GM18505 (cell line): ENCODE results near the gene TAF5L.

Source experiments
- ATAC-seq: cut with Tn5 transposase; IDR thresholded peaks from one replicate; pipeline ENCODE4 v1.9.1; 2021; ENCODE audit not compliant: unreplicated experiment
- POLR2A ChIP-seq: IDR thresholded peaks from 4 replicates; pipeline ENCODE4 v1.6.1; 2011; ENCODE audit warnings: borderline replicate concordance; ENCODE audit not compliant: insufficient read depth, insufficient read length; ENCODE audit errors: extremely low read depth

The TAF5L gene

DNA sequence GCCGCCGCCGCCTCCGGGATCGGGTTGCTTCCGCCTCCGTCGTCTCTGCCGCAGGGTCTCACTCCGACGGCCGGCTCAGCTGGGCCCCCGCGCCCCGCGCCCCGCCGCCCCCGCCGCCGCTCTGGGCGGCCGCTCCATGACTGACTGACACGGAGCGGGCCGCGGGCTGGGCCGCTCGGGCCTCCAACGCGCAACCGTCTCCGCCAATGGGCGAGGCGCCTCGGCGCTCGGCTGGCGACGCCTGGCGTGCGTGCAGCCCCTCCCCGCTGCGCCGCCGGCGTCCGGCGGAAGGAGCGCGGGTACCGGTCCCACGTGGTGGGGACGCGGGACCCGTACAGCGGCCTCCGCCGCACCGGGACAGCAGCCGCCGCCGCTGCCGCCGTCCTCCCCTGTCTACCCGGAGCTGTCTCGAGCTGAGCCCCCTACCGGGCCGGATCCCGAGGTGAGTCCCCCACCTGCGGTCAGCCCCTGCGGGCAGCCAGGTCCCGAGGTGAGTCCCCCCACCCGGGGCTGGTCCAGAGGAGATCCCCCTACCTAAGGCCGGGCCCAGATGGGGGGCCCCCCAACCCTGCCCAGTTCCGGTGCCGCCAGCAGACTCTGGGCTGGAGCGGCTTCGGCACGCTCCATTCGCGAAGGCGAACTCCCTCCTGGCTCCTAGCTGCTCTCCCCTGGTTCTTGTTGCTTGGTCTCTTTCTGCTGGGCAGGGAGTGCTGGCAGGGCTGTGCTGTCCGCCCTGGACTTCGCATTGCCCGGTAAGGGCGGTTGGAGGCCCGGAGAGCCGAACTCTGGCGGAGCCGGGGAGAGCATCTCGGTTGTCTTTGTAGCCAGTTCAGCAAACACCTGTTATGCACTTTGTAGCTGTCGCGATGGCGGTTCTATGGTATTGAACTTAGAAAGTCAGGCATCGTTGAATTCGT is at the start of gene TAF5L, which contains the start of gene URB2:
TAF5L (minus strand) TSS at position 208 of the 917 bp plus-strand sequence. CDS start 11,640 bp downstream, outside the sequence.
URB2 (plus strand) TSS at position 333 of the 917 bp plus-strand sequence. CDS start 1,387 bp downstream, outside the sequence.
- TF ChIP-seq POLR2A: peak; percentile 83
- peak; percentile 91 for ATAC-seq

DNA sequence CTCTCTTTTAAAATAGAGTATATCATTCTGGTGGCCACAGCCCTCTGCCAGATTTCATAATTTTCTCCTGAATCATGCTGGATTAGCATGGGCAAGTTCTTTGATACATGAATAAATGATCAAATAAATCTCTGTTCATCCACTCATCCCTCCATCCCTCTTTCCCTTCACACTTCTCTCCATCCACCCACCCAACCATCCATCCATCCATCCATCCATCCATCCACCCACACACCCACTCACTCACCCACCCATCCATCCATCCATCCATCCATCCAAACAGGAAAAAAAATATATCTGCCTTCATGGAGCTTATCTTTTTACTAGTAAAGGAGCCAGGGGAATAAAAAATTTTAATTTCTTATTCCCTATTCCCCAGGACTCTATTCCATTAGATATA is 49.5 kb upstream of the TAF5L start:
- ATAC-seq: no peak
- TF ChIP-seq POLR2A: no peak

DNA sequence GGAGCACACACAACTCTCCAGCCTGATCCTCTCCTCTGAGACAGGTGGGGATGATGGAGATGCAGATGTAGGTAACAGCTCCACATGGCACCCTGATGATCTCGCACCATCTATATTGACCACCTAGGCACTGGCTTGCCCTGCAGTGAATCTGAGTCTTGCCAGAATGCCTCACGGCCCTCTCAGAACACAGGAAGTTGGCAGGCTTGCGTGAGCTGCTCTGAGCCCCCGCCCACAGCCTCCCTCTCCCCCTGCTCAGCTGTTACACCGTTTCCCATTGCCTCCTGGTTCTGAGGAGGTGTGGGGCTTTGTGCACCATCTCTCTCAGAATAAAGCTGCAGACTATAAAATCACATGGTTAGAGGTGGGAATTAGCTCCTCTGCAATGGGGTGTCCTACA is 48.1 kb upstream of the TAF5L start:
- no peak for TF ChIP-seq POLR2A
- ATAC-seq: no peak

DNA sequence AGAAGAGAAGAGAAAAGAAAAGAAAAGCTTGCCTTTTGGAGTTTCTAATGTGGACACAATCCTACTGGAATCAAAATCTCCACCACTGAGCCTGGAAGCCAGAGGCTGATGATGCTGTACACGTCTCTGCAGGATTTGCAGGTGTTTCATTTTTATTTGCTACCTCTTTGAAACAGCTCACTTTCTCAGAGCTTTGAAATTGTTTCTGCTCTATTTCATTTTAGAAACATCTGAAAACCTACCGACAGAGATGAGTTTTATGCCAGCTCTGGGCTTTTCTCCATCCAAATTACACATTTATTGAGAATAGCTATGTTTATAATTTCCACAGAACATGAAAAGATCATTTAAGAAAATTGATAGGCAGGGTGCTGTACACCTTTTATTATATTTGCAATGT is 46.3 kb upstream of the TAF5L start:
- ATAC-seq: no peak
- TF ChIP-seq POLR2A: no peak

DNA sequence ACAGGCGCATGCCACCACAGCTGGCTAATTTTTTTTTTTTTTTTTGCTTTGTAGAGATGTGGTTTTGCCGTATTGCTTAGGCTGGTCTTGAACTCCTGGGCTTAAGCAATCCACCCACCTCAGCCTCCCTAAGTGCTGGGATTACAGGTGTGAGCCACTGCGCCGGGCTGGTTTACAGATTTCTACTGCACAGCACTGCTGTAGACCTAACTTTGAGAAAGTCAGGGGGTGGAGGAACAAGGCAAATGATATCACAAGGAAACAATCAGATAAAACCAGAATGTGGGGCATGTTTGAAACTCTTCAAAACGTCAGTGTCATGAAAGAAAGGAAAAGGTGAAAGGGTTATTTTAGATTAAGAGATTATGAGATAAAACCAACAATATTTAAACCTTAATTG is 45.4 kb upstream of the TAF5L start:
- TF ChIP-seq POLR2A: no peak
- ATAC-seq: no peak

DNA sequence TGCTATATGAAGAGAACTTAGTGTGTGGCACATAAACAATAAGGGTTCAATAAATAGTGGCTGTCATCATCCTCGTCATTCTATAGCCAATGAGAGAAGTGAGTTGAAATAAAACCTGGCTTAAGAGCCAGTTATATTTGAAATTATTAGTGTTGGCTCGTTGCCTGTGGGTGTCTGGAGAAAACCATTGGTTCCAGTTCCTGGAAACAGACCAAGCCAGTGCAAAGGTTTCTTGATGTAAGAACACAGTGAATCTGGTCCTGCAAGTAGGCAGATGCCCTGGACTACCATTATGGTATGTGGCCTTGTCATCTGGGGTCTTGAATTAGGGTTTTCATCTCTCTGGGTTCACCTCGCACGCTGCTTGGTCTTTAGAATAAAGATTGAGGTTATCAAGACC is 43.4 kb upstream of the TAF5L start:
- TF ChIP-seq POLR2A: no peak
- ATAC-seq: no peak

DNA sequence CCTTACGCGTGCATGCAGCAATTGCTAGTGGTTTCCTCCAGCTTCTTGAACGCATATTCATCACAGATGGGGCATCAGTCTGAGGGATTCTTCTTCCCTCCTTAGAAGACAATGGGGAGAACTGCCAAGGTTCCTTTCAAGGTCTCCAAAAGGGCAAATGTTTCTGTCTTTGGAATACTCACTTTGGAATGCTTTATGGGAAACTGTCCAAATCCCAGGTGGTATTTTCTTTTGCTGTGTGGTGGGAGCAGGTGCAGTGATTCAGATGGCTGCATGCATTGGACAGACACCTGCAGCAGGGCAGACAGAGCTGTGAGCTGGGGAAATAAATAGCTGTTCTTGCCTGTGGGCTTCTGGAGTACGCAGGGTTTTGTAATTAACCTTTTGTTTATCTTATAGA is 40.7 kb upstream of the TAF5L start:
- ATAC-seq: no peak
- TF ChIP-seq POLR2A: no peak

DNA sequence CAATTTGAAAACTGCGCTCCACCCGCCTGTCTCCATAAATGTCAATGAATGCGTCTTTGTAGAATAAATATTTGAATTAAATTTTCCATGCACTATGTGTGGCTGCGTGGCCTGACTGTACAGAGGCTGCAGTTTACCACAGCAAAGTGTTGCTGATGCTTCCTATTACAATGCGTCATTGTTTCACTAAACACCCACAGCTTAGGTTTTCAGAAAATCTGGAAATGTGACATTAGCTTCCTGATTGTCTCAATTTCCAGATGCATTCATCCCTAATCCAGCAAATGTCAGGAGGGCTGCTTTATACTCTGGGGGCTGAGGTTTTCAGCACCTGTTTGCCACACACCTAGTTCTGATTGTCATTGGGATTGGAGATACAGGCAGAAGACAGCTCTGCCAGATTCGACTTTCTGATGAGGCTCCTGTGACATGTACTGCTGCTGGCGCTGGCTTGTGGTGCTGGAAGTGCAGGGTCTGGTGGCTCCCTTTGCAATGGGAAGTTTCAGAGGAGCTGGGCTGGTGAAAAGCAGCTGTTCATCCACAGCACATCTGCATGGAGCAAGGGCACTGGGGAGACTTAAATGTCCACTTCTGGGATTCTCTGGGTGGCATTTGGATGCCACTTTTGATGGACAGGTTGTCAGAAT is 40.1 kb upstream of the TAF5L start:
- TF ChIP-seq POLR2A: no peak
- no peak for ATAC-seq

DNA sequence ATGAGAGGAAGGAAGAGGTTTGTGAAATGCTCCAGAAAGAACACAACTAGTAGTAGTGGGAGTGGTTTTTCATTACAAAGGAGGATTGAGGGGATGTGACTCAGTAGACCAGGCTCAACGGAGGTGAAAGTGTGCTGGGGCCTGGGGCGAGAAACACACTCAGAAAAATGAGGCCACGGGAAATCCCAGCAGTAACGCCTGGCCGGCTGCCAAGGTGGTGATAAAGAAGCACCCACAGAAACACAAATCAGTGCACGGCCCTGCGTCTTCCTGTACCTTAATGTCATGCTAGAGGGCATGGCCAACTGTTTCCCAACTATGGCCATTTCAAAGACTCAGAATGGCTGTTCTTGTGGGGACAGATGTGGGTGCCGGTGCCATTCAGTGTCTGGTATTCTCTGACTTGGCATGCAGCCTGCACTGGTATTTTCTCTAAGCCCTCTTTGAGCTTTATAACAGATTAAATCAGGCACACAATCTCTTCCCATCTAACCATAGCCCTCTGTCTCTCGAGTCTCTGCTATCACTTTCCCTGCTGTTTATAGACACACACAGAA is 38.3 kb upstream of the TAF5L start:
- ATAC-seq: no peak

DNA sequence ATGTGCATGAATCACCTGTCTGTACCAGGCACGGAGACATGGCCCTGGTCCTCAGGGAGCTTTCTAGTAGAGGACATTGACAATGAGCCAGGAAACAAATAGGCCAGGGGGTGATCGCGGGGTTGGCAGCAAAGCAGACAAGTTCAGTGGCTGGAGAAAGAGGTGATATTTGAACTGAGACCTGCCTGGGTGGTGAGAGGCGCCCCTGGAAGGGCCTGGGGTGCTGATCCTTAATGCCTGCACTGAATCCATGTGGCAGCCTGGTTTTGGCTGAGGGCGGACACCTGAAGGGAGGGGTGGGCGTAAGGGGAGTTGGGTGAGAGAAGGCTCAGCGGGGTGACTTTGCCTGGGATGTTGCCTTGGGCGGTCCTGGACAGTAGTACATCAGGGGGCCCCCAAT is 36.0 kb upstream of the TAF5L start:
- no peak for ATAC-seq
- no peak for TF ChIP-seq POLR2A

More for the DNA sequence above, 38.3 kb upstream of the TAF5L start:
- no peak for TF ChIP-seq POLR2A

DNA sequence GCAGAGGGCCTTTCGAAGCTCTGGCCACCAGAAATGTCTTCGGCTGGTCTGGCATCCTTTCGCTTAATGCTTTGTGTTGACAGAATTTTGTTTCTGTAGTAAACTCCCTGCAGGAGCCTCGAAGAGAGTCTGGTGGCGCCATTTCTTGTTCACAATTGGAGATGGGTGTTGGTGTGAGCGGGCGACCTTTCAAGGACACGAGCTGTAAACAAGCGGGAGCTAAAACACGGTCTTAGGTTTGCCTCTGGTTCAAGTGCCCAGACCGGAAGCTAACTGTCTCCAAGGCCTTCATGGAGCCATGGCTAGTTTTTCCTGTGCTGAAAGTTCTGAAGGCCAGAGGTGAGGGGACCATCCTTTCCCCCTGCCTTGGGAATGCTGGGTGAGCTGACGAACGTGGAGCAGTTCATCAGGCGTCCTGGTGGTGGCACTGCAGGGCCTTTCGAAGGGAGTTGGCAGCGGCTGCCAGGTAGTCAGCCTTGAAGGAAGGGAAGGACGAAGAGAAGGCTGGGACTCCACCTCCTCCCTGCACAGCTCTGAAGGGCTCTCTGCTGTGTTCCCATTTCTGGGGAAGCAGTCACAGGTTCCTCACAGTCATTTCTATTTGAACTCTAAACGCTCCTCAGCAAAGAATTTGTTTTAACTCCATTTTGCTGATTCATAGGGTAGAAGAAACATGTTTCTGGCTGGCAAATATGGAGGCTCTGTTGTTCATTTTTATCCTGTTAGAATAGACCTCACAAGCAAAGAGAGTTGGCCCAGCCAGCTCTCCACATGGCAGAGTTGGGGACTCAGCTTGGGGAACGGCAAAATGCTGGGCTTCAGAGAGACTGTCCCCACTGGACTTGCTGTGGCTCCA is 35.3 kb upstream of the TAF5L start:
- no peak for TF ChIP-seq POLR2A
- ATAC-seq: peak; percentile 51

DNA sequence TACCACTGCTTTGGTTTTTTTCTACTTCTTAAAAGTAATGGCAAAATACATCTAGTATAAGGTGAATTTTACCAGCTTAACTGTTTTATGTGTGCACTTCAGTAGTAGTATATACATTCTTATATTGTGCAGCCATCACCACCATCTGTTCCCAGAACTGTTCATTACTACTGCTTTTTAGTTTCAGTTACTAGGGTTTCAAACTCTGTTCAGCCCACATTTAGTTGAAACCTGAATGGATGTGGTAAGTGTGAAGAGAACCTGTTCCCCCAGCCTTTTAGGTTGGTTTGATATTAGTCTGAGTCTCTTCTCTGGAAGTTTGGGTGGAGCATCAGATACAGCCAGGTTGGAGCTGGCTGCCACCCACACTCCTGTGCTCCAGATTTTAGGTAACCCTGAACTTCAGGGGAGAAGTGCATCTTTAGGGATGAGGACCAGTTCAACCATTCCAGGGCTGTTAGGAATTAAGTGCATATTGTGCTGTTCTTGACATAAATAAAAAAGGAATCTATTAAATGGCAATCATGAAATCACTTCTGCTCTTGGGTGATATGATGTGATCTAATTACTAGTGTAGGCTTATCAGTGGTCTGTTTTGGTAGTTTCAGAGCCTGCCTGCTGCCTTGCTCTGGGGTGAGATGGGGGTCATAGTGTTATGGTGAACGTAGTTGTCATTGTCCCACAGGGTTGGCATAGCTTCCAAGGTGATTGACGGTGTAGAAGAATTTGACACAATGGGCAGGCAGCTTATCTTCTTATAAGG is 32.3 kb upstream of the TAF5L start:
- peak; percentile 52 for ATAC-seq
- TF ChIP-seq POLR2A: no peak
